NCI-H345 treated with DMSO at 0.1 percent for 48 hours (cell line): Measurements from ENCODE around the gene CLIC3.
"Not testable (repeated sequence)": the region's sequence is repeated elsewhere in the genome, so short reads cannot be mapped to it uniquely, and the experiment has no call there.

Source experiments
- DNase-seq: peaks from one replicate; lab custom pipeline; 2025; ENCODE audit not compliant: unreplicated experiment; lab: John Stamatoyannopoulos, UW

The CLIC3 gene

DNA sequence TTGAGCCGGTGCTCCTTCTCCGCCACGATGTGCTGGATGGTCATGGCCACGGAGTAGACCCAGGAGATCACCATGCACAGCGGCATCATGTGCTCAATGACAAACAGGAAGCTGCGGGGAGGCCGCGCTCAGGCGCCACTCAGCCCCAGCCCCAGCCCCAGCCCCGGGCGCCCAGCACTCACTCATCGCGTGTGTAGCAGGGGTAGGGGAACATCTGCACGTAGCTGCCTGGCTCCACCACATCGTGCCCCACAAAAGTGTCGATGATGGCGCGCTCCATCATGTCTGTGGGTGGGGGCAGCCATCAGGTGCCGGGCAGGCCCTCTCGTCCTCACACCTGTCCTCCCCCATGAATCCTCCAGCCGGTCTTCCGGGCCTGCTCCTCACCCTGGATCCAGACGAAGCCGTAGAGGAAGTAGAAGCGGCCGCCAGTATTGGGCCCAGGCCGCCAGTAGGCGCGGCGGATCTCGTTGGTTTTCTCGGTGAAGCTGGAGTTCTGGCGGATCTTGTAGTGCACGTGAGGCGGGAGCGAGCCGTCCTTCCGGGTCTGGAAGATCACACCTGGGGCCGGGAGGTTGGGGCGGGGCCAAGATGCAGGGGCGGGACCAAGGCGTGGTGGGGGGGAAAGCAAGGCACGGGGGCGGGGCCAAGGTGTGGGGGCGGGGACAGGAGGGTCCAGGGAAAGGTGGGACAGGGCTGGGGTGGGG, 21.6 kb upstream of the CLIC3 start:
- DNase-seq: no peak

DNA sequence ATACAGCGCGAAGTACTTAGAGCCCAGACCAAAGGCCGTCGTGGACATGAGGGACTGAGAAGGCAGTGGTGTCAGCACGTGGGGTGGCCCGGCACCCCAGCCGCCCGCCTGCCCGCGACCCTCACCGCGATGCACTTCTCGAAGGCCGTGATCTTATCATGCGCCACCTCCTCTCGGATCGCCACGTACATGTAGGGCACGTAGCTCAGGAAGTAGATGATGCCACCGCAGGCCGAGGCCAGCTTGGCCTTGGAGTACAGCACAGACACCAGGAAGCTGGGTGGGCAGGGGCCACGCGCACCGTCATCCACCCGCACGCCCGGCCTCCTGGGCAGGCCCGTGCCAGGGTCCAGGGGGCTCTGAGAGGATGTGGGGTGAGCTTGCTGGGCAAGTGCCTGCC, 20.7 kb upstream of the CLIC3 start:
- no peak for DNase-seq

DNA sequence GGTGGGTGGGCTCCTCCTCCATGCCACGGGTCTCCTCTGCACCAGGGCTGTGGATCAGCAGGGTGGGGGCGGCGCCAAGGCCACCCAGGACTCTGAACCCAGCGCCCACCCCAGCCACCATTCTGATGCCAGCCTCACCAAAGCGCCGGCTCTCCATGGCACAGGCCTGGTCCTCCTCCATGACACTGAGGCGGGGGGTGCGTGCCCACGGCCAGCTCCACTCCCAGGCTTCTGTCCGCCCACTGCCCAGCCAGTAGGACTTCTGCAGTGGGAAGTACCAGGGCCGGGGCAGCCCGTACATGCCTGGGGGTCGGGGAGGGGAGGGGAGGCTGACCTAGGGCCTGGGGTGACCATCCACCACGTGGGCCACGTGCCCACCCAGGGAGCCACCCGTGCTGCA, 20.1 kb upstream of the CLIC3 start:
- DNase-seq: no peak

DNA sequence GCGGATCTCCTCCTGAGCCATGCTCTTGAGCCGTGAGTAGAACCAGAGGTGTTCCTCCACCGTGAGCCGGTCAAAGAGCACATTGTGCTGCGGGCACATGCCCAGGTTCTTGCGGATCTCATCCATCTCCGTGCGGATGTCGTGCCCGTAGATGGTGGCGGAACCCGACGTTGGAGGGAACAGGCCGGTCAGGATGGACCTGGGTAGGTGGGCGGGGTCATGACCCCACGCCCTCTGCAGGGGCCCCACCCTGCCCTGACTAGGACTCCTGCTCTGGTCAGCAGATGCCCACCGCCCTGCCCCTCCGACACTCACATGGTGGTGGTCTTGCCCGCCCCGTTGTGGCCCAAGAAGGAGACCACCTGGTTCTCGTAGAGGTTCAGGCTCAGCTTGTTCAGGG, 19.6 kb upstream of the CLIC3 start:
- no peak for DNase-seq

DNA sequence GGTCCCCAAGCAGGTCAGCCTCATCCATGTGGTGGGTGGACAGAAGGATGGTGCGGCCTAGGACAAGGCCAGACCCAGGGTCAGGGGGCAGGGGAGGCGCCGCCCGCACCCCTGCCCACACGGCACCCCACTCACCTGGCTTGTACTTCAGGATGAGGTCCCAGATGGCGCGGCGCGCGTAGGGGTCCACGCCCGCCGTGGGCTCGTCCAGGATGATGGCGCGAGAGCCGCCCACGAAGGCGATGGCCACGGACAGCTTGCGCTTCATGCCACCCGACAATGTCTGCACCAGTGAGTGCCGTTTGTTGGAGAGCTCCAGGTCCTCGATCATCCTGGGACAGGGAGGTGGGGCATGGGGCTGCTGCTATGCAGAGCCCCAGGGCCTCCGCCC, 19.2 kb upstream of the CLIC3 start:
- DNase-seq: no peak

DNA sequence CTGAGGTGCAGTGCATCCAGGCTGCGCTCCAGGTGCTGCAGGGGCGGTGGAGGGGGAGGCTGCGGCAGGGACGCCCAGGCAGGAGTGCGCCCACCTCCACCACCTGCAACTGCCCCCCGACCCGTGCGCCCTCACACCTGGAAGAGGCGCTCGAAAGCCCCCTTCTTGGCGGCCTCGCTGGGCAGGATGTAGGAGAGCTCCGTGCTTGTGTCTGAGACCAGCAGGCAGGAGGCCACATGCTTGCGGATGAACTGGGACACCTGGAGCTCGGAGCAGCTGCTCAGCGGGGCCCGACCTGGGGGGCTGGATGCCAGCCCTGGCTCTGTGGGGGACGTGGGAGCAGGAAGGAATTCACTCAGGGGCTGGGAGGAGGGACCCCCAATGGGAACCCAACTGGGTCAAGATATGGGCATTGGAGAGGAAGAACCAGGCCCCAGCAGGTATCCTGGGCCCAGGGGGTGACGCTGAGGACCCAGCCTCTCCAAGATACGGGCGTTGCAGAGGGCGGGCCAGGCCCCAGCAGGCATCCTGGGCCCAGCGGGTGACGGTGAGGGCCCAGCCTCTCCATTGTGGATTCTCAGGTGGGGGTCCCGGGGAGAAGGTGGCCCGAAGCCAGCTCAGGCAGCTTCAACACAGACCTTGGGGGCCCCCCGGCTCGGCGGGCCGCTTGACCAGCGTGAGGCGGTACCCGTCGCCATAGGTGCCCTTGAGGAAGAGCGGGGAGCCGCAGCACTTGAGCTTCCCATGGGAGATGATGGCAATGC, 18.6 kb upstream of the CLIC3 start:
- no peak for DNase-seq

DNA sequence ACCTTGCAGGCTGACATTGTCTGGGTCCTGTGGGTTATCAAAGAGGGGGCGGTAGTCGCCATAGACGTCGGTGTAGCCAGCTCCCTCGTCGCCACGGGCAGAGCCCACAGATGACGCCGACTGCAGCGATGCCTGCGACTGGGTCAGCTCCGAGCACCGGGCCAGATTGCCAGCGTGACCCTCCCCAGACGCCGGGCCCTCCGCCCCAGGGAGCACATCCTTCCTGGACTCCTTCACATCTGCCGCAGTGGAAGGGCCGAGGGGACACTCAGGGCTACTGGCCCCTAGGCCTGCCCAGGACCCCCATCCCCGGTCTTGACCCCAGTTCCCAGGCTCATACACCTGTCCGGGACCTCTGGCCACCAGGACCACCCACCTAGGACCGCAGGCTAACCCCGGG, 17.8 kb upstream of the CLIC3 start:
- no peak for DNase-seq

DNA sequence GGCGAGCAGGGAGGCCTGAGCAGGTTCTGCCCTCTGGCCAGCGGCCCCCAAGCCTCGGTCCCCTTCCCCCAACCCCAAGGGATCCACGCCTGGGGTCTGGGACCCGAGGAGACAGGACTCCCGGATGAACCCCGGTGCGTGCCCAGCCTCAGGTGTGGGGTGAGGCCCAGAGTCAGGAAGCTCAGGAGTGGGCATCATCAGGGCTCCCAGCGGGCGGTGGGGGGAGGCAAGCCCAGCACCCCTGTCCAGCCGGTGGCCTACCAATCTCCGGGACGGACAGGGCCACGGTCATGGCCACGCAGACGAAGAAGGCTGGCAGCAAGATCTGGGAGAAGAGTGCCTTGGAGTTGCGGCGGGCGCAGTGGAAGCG, 17.2 kb upstream of the CLIC3 start:
- no peak for DNase-seq

DNA sequence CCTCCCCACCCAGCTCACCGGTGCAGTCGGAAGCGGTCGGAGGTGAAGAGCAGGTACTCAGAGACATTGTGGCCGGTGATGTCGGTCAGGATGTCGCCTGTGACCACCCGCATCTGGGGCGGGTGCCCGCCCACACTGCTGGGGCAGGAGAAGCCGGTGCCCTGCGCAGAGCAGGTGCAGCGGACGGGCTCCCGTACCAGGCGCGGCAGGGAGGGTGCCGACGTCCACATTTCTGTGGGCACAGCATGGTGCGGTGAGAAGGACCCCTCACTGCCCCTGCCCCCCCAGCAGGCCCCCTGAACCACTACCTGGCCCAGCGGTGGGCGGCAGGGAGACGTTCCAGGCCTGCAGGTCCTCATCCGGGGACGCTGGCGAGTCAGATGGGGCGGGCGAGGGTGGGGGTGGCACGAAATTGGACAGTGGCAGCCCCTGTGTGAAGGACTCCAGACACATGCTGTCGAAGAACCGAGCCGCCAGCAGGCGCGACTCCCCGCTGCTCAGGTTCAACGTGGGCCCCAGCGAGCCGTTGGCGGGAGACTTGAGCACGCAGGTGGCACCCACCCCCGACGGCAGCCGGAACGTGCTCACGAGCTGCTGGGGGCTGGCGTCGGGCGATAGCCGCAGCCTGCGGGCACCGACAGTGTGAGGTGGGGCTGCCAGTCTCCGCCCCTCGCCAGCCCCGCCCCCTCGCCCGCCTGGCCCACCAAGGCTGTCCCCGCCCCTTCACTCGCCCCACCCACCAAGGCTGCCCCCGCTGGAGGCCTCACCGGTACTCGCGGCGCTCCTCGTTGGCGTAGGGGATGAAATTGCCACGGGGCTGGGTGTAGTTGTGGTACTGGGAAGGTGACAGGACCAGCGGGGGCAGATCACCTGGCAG, 16.6 kb upstream of the CLIC3 start:
- no peak for DNase-seq

DNA sequence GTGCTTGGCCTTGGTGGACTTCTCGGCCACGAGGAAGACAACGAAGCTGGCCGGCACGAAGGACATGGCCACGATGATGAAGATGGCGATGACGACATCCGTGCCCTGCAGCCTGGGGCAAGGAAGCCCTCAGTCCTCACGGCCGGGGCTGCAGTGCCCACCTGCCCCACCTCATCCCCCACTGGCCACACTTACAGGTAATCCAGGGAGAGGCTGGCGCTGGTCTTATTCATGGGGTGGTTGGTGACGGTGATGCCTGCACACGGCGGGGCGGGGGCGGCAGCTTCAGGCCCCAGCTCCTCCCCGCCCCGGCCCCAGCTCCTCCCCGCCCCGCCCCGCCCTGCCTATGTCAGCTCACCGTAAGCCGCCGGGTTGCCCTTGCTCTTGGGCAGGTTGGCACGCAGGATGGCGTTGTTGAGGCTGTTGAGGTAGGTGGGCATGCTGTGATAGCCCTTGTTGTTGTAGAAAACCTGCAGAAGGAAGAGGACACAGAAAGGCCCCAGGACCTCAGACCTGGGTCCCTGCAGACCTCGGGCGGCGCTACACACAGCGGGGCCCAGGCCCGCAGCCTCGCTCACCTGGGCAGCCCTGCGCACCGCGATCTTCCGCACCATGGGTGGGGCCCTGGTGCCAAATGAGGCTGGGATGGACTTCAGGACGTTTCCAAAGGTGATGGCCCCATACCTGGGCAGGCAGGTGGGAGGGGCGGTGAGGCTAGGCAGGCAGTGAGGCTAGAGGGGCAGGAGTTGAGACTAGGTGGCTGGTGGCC, 15.7 kb upstream of the CLIC3 start:
- DNase-seq: no peak

DNA sequence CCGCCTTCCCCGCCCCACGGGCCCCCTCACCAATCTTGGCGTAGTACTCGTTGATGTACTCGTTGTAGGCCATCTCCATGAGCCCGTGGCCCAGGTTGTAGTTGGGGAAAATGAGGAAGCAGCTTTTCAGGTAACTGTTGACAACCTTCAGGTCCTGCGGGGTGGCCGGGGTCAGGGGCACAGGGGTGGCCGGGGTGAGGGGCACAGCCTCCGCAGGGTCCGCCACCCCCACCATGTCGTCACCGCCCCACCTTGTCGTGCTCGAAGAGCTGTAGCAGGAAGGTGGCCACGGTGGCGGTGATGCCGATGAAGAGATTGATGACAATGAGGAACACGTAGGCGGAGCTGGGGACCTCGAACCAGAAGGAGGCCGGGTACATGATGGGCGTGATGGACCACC, 14.8 kb upstream of the CLIC3 start:
- DNase-seq: no peak

DNA sequence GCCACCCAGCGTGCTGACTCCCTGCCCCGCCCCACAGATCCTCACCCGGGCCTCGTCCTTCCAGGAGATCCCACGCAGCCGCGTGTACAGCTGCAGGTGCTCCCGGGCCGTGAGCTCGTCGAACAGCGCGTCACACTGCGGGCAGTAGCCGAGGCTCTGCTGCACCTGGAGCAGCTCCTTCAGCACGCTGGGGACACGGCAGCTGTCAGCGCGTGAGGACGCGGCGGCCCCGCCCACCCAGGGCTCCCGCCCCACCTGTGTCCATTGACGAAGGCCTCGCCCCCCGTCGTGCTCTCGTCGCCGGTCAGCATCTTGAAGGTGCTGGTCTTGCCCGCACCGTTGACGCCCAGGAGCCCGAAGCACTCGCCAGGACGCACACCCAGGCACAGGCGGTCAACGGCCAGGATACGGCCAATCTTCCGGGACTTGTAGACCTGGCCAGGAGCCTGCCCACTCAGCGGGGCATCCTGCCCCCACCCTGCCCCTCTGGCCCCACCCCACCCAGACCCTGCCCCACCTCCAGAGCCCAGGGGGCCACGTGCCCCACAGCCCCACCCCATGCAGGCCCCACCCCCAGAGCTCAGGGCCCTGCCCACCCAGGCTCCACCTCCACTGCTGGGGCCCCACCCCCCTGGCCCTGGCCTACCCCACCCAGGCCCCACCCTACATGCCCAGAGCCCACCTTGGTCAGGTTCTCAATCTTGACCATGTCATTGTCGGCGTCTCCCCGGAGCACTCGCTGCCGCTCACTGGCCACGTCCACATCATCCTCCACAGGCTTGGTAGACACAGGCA, 13.8 kb upstream of the CLIC3 start:
- DNase-seq: no peak

DNA sequence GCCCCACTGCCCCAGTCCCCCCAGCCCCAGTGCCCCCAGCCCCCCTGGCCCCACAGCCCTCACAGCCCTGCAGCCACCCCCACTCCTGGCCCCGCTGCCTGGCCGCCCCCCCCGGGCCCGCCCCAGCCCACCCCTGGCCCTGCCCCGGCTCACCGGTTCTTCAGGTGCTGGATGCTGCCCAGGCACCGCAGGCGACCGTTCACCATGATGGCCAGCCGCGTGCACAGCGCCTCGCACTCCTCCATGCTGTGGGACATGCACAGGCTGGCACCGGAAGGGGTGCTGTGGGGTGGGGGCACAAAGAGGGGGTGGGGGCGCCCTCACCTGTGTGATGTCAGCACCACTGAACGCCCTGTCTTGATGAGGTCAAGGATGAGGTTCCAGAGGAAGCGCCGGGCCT, 12.8 kb upstream of the CLIC3 start:
- DNase-seq: no peak

DNA sequence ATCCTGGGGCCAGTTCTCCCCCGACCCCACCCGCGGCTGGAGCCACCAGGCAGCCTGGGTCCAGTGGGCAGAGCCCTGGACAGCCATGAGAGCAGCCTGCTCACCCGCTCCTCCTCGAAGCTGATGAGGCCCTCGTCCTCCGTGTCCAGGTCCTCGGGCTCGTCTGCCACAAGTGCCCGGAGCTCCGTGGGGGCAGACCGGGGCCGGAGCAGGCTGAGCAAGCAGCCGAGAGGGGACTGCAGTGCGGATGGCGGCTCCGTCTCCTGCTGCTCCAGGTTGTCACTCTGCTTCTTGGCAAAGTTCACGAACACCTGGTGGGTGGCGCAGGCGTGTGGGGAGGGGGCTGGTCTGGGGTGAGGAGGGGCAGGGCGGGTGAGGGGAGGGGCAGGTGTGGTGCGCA, 11.9 kb upstream of the CLIC3 start:
- DNase-seq: no peak

DNA sequence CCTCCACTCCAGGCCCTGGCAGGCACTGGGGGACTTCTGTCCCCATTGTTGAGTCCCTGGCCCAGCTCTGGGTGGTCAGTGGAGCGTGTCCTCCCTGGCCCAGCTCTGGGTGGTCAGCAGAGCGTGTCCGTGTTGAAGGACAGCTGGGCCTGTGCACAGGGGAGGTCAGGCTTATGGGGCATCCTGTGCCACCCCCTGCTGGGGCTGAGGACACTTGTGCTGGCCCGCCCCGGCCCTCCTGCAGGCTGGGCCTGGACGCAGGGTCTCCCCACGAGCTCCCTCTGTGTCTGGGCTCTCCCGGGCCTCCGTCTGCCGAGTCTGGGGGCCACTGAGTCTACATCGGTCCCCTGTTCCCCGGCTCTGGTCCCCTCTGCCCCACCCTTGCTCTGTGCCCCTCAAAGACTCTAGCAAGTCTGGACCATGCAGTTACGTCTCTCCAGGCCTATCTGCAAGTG, 11.5 kb upstream of the CLIC3 start:
- no peak for DNase-seq

DNA sequence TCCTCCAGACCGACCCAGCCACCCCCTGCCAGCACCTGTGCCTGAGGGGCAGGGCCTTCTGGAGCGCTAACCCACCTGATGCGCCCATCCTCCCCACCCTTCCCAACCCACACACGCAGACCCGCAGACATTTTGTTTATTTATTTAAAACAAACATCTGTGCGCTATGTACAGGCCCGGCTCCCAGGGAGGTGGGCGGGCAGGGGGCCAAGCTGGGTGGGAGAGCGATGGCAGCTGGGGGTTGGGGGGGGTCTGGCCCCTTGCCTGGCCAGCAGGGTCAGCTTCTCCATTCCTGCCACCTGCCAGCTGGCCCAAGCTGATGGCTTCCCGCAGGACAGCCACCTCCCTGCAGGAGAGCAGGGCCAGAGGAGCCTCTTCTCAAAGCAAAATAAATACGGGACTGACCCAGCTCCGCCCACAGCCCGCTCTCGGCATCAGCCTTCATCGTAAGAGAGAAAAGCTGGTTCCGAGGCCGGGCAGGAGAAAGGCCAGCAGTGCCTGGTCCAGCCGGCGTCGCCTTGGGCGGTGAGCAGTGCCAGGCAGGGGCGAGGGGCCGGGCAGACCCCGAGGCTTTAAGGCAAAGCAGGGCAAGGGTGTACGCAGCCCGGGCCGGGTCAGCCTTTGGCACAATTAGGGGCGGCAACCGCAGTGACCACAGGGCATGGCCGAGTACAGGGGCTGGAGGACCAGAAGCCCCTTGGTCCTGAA, 10.9 kb upstream of the CLIC3 start:
- no peak for DNase-seq

DNA sequence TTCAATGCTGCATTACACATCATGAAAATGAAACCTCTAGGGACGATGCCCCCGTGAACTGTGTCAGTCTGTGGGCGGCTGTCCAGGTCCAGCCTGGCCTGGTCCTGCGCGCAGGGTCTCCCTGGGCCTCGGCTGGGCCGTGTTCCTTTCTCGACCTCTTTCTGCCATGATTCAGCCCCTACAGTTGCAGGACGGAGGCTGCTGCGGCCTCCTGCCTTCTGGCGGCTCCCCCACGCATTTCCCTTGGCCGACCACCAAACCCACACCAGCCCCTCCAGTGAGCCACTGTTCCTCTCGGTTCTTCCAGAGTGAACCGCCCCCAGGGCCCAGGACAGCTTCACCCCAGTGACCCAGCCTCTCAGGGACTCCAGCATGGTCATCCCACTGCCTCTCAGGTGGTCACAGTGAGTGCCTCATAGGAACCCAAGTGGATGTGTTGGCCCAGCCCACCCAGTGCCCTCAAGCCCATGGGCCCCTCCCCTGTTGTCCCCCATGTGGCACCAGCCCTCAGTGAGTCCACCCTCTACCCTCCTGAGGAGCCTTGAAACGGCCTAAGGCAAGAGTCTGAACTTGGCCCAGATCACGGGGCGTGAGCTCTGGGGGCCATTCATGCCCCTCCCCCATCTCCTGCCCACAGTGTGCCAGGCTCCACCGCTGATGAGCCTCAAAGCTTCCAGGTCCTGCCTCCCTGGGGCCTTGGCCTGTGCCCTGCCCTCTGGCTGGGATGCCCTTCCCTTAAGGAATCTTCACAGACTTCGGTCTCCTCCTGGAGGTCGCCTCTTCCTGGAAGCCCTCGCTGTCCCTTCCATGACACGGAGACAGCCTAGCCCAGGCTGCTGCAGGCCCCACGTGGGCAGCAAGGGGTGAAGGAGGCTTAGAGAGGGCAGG, 10.0 kb upstream of the CLIC3 start:
- DNase-seq: no peak

DNA sequence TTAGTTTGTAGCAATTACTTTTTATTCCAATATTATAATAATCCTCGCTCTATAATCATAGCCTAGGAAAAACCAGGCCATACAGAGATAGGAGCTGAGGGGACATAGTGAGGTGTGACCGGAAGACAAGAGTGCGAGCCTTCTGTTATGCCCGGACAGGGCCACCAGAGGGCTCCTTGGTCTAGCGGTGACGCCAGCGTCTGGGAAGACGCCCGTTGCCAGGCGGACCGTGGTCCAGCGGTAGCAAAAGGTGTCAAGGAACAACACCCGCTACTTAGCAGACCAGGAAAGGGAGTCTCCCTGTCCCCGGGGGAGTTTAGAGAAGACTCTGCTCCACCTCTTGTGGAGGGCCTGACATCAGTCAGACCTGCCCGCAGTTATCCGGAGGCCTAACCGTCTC, 7.9 kb upstream of the CLIC3 start:
- DNase-seq: not testable (repeated sequence)

DNA sequence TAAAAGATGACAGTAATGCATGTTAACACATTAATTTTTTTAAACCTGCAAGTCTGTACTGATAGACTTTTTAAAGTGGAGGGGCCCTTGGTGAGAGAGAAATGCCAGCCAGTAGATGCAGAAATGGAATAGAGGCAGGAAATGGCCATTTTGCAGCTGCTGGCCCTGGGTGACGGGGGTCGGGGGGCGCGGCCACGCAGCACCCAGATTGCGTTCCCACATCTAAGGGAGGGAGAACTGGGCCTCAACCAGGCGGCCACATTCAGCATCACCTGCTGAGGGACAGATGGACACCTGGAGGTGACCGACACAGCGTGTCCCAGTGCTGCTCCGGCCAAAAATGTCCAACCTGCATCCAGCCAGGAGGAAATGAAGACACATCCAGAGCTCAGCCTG, 6.3 kb upstream of the CLIC3 start:
- no peak for DNase-seq
